ENCODE data around the gene PRKCA. TPM values are rescaled to one million over a fixed set of nuclear protein-coding genes. Genes with fewer than 3 reads are reported as not detected.
"Not testable (repeated sequence)": the region's sequence is repeated elsewhere in the genome, so short reads cannot be mapped to it uniquely, and the experiment has no call there.

The PRKCA gene
- total RNA-seq, 1 experiment from 2014 or later: 20.7 TPM

DNA sequence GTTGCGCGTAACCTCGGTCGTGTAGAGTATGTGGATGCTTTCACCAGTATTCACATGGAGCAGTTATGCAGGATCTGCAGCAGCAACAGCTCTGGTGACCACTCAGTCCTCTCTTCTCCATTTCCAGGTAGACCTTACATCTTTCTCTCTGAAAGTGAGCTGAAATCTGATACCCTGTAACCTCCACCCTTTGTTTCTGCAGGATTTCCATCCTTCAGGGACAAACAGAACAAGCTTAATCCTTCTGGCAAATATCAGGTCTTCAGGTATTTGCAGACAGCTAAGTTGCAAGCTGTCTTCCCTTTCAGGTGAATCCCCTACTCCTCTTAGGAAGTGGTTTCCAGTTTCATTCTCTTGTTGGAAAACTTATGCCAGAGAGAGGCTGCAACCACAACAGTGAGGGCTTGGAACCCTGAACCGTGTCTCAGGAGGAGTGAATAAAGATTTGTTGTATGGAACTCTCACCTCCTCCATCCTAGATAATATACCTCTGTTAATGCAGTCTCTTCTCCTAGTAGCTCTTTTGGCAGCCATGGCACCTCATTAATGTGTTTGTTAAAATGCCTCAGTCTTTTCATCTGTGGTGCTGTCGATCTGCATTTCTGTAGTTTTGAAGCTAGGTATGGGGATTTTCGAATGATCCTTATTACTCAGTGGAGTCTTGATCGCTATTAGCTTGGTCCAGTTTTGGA lies 172.5 kb downstream of the PRKCA start:
- BruUV-seq (replicated peaks): no TSS peak
- CTCF ChIA-PET: interaction anchor here (0.6 to 0.7 kb wide), 2 partner anchors 79 to 274 kb away, joined by 4 to 5 read pairs; no protein-coding TSS in a partner anchor
- DNase-seq (ENCODE audit: unreplicated experiment): no peak
- TF ChIP-seq, protein P1, sequence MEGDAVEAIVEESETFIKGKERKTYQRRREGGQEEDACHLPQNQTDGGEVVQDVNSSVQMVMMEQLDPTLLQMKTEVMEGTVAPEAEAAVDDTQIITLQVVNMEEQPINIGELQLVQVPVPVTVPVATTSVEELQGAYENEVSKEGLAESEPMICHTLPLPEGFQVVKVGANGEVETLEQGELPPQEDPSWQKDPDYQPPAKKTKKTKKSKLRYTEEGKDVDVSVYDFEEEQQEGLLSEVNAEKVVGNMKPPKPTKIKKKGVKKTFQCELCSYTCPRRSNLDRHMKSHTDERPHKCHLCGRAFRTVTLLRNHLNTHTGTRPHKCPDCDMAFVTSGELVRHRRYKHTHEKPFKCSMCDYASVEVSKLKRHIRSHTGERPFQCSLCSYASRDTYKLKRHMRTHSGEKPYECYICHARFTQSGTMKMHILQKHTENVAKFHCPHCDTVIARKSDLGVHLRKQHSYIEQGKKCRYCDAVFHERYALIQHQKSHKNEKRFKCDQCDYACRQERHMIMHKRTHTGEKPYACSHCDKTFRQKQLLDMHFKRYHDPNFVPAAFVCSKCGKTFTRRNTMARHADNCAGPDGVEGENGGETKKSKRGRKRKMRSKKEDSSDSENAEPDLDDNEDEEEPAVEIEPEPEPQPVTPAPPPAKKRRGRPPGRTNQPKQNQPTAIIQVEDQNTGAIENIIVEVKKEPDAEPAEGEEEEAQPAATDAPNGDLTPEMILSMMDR (IDR thresholded peaks at IDR 0.05; ENCODE audit: unreplicated experiment): no peak
- no peaks in the 10 kb centered on the region for H3K27me3 Mint-ChIP-seq (ENCODE audit: insufficient read depth, unreplicated experiment)
- peaks cover 11% of the 10 kb centered on the region for H3K36me3 Mint-ChIP-seq (ENCODE audit: insufficient read depth, unreplicated experiment)
- POLR2A ChIA-PET: interaction anchor here (0.7 to 2.0 kb wide), 4 partner anchors 11 to 43 kb away, joined by 3 to 5 read pairs (median 3); no protein-coding TSS in a partner anchor
- H3K4me1 Mint-ChIP-seq (ENCODE audit: insufficient read depth, unreplicated experiment): peaks cover 5% of the 10 kb centered on the region
- no peak overlapping the region for H3K4me3 Mint-ChIP-seq (ENCODE audit: unreplicated experiment)
- H3K9me3 Mint-ChIP-seq (ENCODE audit: unreplicated experiment): no peaks in the 10 kb centered on the region
- intact Hi-C loops (cut with micrococcal nuclease): no loop called here
- H3K27ac Mint-ChIP-seq (ENCODE audit: low read depth, unreplicated experiment): no peak overlapping the region

DNA sequence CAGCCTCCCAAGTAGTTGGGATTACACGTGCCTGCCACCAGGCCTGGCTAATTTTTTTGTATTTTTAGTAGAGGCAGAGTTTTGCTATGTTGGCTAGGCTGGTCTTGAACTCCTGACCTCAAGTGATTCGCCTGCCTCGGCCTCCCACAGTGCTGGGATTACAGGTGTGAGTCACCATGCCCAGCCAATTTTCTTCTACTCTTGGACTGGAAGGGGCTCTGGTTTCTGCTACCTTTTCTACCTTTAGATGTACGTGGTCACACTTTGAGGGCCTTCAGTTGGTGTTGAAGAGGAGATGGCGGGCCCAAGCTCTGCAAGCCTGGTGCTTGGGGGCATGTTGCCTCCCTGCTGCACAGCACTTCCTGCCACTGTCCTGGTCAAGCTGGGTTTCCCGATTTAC lies 173.6 kb downstream of the PRKCA start:
- no TSS peak for BruUV-seq (replicated peaks)
- H3K36me3 Mint-ChIP-seq (ENCODE audit: insufficient read depth, unreplicated experiment): peaks cover 16% of the 10 kb centered on the region
- no peak for DNase-seq (ENCODE audit: unreplicated experiment)
- no peaks in the 10 kb centered on the region for H3K27me3 Mint-ChIP-seq (ENCODE audit: insufficient read depth, unreplicated experiment)
- intact Hi-C loops (cut with micrococcal nuclease): no loop called here
- ChIA-PET CTCF (no interaction called here), POLR2A (no interaction called here)
- no peak overlapping the region for H3K27ac Mint-ChIP-seq (ENCODE audit: low read depth, unreplicated experiment)
- no peak overlapping the region for H3K4me3 Mint-ChIP-seq (ENCODE audit: unreplicated experiment)
- peaks cover 5% of the 10 kb centered on the region for H3K4me1 Mint-ChIP-seq (ENCODE audit: insufficient read depth, unreplicated experiment)
- H3K9me3 Mint-ChIP-seq (ENCODE audit: unreplicated experiment): no peaks in the 10 kb centered on the region
- TF ChIP-seq, protein P1 (IDR thresholded peaks at IDR 0.05; ENCODE audit: unreplicated experiment): no peak

DNA sequence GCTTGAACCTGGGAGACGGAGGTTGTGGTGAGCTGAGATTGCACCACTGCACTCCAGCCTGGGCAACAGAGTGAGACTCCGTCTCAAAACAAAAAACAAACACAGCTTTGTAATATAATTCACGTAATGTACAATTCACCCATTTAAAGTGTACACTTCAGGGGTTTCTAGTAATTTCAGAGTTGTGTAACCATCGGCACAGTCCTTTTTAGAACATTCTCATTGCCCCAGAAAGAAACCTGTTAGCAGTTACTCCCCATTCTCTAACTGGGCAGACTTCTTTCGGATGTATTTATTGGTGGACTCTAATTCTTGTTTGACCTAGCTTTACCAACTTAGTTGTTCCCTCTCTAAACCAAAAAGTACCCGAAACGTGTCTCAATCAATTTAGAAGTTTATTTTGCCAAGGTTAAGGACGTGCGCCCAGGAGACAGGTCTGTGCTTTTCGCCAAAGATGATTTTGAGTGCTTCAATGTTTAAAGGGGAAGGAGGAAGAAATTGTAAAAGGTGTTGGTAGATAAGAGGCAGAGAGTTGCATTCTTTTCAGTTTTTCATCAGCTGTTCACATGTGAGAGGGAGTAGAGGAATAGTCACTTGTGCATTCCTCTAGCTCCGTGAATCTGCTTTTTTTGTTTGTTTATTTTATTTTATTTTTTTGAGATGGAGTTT lies 175.3 kb downstream of the PRKCA start:
- no peak for DNase-seq (ENCODE audit: unreplicated experiment)
- Mint-ChIP-seq H3K36me3 (ENCODE audit: insufficient read depth, unreplicated experiment) (peaks cover 13% of the 10 kb centered on the region), H3K9me3 (ENCODE audit: unreplicated experiment) (no peaks in the 10 kb centered on the region), H3K27ac (ENCODE audit: low read depth, unreplicated experiment) (no peak overlapping the region), H3K4me1 (ENCODE audit: insufficient read depth, unreplicated experiment) (peaks cover 5% of the 10 kb centered on the region), H3K27me3 (ENCODE audit: insufficient read depth, unreplicated experiment) (no peaks in the 10 kb centered on the region), H3K4me3 (ENCODE audit: unreplicated experiment) (no peak overlapping the region)
- no TSS peak for BruUV-seq (replicated peaks)
- CTCF ChIA-PET: no interaction called here
- TF ChIP-seq, protein P1 (IDR thresholded peaks at IDR 0.05; ENCODE audit: unreplicated experiment): no peak
- intact Hi-C loops (cut with micrococcal nuclease): no loop called here
- POLR2A ChIA-PET: no interaction called here

DNA sequence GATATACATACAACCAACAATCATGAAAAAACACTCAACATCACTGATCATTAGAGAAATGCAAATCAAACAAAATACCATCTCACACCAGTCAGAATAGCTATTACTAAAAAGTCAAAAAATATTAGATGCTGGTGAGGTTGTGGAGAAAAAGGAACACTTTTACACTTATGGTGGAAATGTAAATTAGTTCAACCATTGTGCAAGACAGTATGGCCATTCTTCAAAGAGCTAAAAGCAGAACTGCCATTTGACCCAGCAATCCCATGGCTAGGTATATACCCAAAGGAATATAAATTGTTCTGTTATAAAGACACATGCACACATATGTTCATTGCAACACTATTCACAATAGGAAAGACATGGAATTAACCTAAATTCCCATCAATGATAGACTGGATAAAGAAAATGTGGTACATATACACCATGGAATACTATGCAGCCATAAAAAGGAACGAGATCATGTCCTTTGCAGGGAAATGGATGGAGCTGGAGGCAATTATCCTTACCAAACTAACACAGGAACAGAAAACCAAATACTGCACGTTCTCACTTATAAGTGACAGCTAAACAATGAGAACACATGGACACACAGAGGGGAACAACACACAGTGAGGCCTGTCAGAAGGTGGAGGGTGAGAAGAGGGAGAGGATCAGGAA lies 176.9 kb downstream of the PRKCA start:
- H3K27ac Mint-ChIP-seq (ENCODE audit: low read depth, unreplicated experiment); H3K4me1 Mint-ChIP-seq (ENCODE audit: insufficient read depth, unreplicated experiment); H3K9me3 Mint-ChIP-seq (ENCODE audit: unreplicated experiment); BruUV-seq (replicated peaks); intact Hi-C loops (cut with micrococcal nuclease); H3K4me3 Mint-ChIP-seq (ENCODE audit: unreplicated experiment); H3K27me3 Mint-ChIP-seq (ENCODE audit: insufficient read depth, unreplicated experiment); DNase-seq (ENCODE audit: unreplicated experiment): not testable (repeated sequence)
- H3K36me3 Mint-ChIP-seq (ENCODE audit: insufficient read depth, unreplicated experiment): peaks cover 13% of the 10 kb centered on the region
- ChIA-PET POLR2A (interaction anchor here (0.7 kb wide), 1 partner anchor 27 kb away, joined by 3 read pairs; no protein-coding TSS in a partner anchor), CTCF (interaction anchor here (0.6 to 0.7 kb wide), 3 partner anchors 15 to 130 kb away, joined by 3 to 4 read pairs (median 3); no protein-coding TSS in a partner anchor)

All from MCF 10A (cell line).